Gastrocnemius medialis (tissue), 4 donors: ENCODE measurements around the gene GINS2.

Experiments
- POLR2A ChIP-seq, 2 donors: fragments of 450-650 bp; IDR thresholded peaks; one replicate each; pipeline ENCODE4 v1.6.1; 2017; ENCODE audit warnings: antibody characterized with exemption in 2 of 2, mild to moderate bottlenecking in 2 of 2, moderate library complexity in 2 of 2
- TF ChIP-seq, protein P1 (sequence below), 5 experiments: fragments of 450-650 bp in 3 of 5; fragments of 200-600 bp in 2 of 5; sonication (generic) in 2 of 5; IDR thresholded peaks in 4 of 5; conservative IDR thresholded peaks in 1 of 5; 1 replicate in 4 of 5; 2 replicates in 1 of 5; pipeline ENCODE4 v1.5.1; 2016 to 2019; ENCODE audit warnings: antibody characterized with exemption in 5 of 5, mild to moderate bottlenecking in 3 of 5, moderate library complexity in 3 of 5

DNA sequence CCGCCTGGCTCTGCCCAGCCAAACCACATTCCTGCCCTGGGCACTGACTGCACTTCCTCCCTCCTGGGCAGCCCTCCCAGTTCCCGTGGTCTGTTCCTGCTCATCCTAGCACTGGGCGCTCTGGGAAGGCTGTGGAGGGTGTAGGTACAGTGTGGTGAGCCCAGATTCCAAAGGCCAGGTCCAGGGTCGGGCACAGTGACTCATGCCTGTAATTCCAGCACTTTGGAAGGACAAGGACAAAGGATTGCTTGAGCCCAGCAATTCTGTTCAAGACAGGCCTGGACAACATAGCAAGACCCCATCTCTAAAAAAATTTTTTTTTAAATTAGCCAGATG is 31.5 kb upstream of the GINS2 start:
- TF ChIP-seq, protein P1, sequence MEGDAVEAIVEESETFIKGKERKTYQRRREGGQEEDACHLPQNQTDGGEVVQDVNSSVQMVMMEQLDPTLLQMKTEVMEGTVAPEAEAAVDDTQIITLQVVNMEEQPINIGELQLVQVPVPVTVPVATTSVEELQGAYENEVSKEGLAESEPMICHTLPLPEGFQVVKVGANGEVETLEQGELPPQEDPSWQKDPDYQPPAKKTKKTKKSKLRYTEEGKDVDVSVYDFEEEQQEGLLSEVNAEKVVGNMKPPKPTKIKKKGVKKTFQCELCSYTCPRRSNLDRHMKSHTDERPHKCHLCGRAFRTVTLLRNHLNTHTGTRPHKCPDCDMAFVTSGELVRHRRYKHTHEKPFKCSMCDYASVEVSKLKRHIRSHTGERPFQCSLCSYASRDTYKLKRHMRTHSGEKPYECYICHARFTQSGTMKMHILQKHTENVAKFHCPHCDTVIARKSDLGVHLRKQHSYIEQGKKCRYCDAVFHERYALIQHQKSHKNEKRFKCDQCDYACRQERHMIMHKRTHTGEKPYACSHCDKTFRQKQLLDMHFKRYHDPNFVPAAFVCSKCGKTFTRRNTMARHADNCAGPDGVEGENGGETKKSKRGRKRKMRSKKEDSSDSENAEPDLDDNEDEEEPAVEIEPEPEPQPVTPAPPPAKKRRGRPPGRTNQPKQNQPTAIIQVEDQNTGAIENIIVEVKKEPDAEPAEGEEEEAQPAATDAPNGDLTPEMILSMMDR (IDR thresholded peaks at IDR 0.05 in 4 of 5, conservative IDR thresholded peaks at IDR 0.05 in 1 of 5): no peak
- TF ChIP-seq POLR2A (IDR thresholded peaks at IDR 0.05): no peak
